HG02642 (cell line): ENCODE data around the gene CLDN4.
"Not testable (repeated sequence)": the region's sequence is repeated elsewhere in the genome, so short reads cannot be mapped to it uniquely, and the experiment has no call there.

Experiments used
- ATAC-seq: cut with Tn5 transposase; IDR thresholded peaks from one replicate; pipeline ENCODE4 v1.9.1; 2021; ENCODE audit warnings: mild to moderate bottlenecking; ENCODE audit not compliant: unreplicated experiment, poor library complexity

CLDN4 gene

GRCh38 chr7:73822319-73823173 lies 8.2 kb upstream of the CLDN4 start:
- no peak for ATAC-seq

GRCh38 chr7:73823257-73823656 lies 7.5 kb upstream of the CLDN4 start:
- no peak for ATAC-seq

- no peak for ATAC-seq
These were observed 6.8 kb upstream of the CLDN4 start for GRCh38 chr7:73823873-73824592.

GRCh38 chr7:73824986-73825385 lies 5.8 kb upstream of the CLDN4 start:
- ATAC-seq, result no peak

- no peak for ATAC-seq
These were observed 3.2 kb upstream of the CLDN4 start for GRCh38 chr7:73827567-73828106.

GRCh38 chr7:73828107-73828803 lies 2.5 kb upstream of the CLDN4 start:
- no peak for ATAC-seq

GRCh38 chr7:73828972-73829371 lies 1.8 kb upstream of the CLDN4 start:
- ATAC-seq, result no peak

GRCh38 chr7:73829505-73829904 lies 1.3 kb upstream of the CLDN4 start:
- no peak for ATAC-seq

- ATAC-seq, result no peak
These were observed 695 bp upstream of the CLDN4 start for GRCh38 chr7:73829921-73830680.

- ATAC-seq, result no peak
These were observed 713 bp downstream of the CLDN4 start for GRCh38 chr7:73831584-73831833.

GRCh38 chr7:73831834-73832651 lies 1.2 kb downstream of the CLDN4 start:
- ATAC-seq, result no peak

- no peak for ATAC-seq
These were observed 2.0 kb downstream of the CLDN4 start for GRCh38 chr7:73832806-73833205.

GRCh38 chr7:73833251-73833919 lies 2.6 kb downstream of the CLDN4 start:
- no peak for ATAC-seq

- no peak for ATAC-seq
These were observed 3.9 kb downstream of the CLDN4 start for GRCh38 chr7:73834626-73835191.

GRCh38 chr7:73837167-73837566 lies 6.4 kb downstream of the CLDN4 start:
- not testable (repeated sequence) for ATAC-seq

GRCh38 chr7:73838642-73839041 lies 7.8 kb downstream of the CLDN4 start:
- ATAC-seq, result no peak

GRCh38 chr7:73839290-73839689 lies 8.5 kb downstream of the CLDN4 start:
- ATAC-seq, result no peak
